Panc1 (cell line): ENCODE data around the gene TUFM. TPM values are rescaled to one million over a fixed set of nuclear protein-coding genes. Genes with fewer than 3 reads are reported as not detected.
"Not testable (repeated sequence)": the region's sequence is repeated elsewhere in the genome, so short reads cannot be mapped to it uniquely, and the experiment has no call there.

Source experiments
- ATAC-seq: fragments of 200-7000 bp; cut with Tn5 transposase; 2 replicates; pipeline ENCODE4 v1.9.1; 2020; ENCODE audit warnings: mild to moderate bottlenecking, moderate library complexity
- BruUV-seq: library from RNA; stranded (reverse); fragments of 400-500 nt; replicated peaks from 2 replicates; lab custom pipeline; 2021; lab: Mats Ljungman, UMichigan
- CTCF ChIA-PET: fragments of 300-600 bp; sonication (Branson Sonifier 250); formaldehyde crosslinking; loops from one replicate; lab custom pipeline; 2022; ENCODE audit warnings: antibody characterized with exemption; lab: Charles Lee
- POLR2A ChIA-PET: fragments of 300-600 bp; sonication (Branson Sonifier 250); formaldehyde crosslinking; loops from one replicate; lab custom pipeline; 2022; ENCODE audit warnings: antibody characterized with exemption; lab: Charles Lee
- DNase-seq: peaks from one replicate; pipeline ENCODE4 v3.0.0-alpha.2; 2010; ENCODE audit warnings: low read depth, low spot score
- H3K27ac ChIP-seq: 2 replicates; pipeline ENCODE4 v1.5.1; 2011; ENCODE audit warnings: mild to moderate bottlenecking, low read length, inconsistent platforms
- H3K27me3 ChIP-seq: fragments of 200-500 bp; sonication (Bioruptor generic); 2 replicates; pipeline ENCODE4 v1.6.0; 2014; ENCODE audit warnings: low read length, inconsistent platforms; ENCODE audit not compliant: control insufficient read depth, insufficient read depth
- H3K36me3 ChIP-seq: fragments of 200-500 bp; sonication (Bioruptor generic); 2 replicates; pipeline ENCODE4 v1.5.1; 2014; ENCODE audit warnings: inconsistent platforms, mild to moderate bottlenecking, low read length, moderate library complexity; ENCODE audit not compliant: control insufficient read depth, insufficient read depth
- H3K4me1 ChIP-seq: 2 replicates; pipeline ENCODE4 v1.5.1; 2011; ENCODE audit warnings: inconsistent platforms, mild to moderate bottlenecking, low read length, moderate library complexity; ENCODE audit not compliant: control insufficient read depth, insufficient read depth
- H3K4me3 ChIP-seq, 2 experiments: 2 replicates each; pipeline ENCODE4 v1.5.1; 2011 to 2012; ENCODE audit warnings: low read depth in 2 of 2, low read length in 2 of 2, mild to moderate bottlenecking in 2 of 2, inconsistent platforms in 1 of 2, moderate library complexity in 1 of 2
- H3K9me3 ChIP-seq: fragments of 200-500 bp; sonication (Bioruptor generic); 2 replicates; pipeline ENCODE4 v1.5.1; 2014; ENCODE audit warnings: low read depth, mild to moderate bottlenecking, inconsistent platforms, low read length, moderate library complexity; ENCODE audit not compliant: control insufficient read depth, insufficient read depth
- CTCF ChIP-seq: fragments of 450-650 bp; IDR thresholded peaks from 2 replicates; pipeline ENCODE4 v1.5.1; 2017; ENCODE audit warnings: mild to moderate bottlenecking
- POLR2AphosphoS5 ChIP-seq: IDR thresholded peaks from 2 replicates; pipeline ENCODE4 v1.6.1; 2012; ENCODE audit warnings: mild to moderate bottlenecking, low read depth, low read length, moderate library complexity
- REST ChIP-seq, 2 experiments: IDR thresholded peaks; 2 replicates each; pipeline ENCODE4 v1.6.1; 2011 to 2012; ENCODE audit warnings: low read depth in 2 of 2, control low read depth in 1 of 2, low read length in 1 of 2, mild to moderate bottlenecking in 1 of 2, moderate library complexity in 1 of 2; ENCODE audit not compliant: insufficient read depth in 1 of 2
- SIN3A ChIP-seq: IDR thresholded peaks from 2 replicates; pipeline ENCODE4 v1.6.1; 2012; ENCODE audit warnings: low read depth, mild to moderate bottlenecking, low read length, moderate library complexity, borderline replicate concordance; ENCODE audit not compliant: insufficient read depth
- TCF7L2 ChIP-seq: IDR thresholded peaks from 2 replicates; pipeline ENCODE4 v1.6.1; 2011; ENCODE audit warnings: mild to moderate bottlenecking, low read depth, low read length, inconsistent platforms
- in situ Hi-C: cut with HindIII; loops from 2 replicates; pipeline ENCODE4 v1.10.0; 2016; ENCODE audit warnings: low sequenced_read_pairs, low pct_unique_long_range_greater_than_20kb
- intact Hi-C: fragments of 100-400 bp; cut with micrococcal nuclease; formaldehyde crosslinking; loops from one replicate; pipeline ENCODE4 v1.10.0; 2022; ENCODE audit not compliant: unreplicated experiment
- total RNA-seq: library from RNA; stranded (reverse); gene quantifications from one replicate; pipeline ENCODE4 v1.2.1, GENCODE V29; 2021; ENCODE audit not compliant: unreplicated experiment

TUFM gene
- total RNA-seq, 1 experiment from 2014 or later: 231 TPM

GRCh38 chr16:28893291-28893690 lies 47.1 kb upstream of the TUFM start:
- no peaks in the 10 kb centered on the region for H3K36me3 ChIP-seq
- no peaks in the 10 kb centered on the region for H3K9me3 ChIP-seq
- CTCF ChIA-PET: no interaction called here
- intact Hi-C loops (no loop called here), in situ Hi-C loops (no loop called here)
- TF ChIP-seq SIN3A (no peak), REST (IDR thresholded peaks at IDR 0.05; ENCODE audit: insufficient read depth in 1 of 2, low read depth in 2 of 2, low read length in 1 of 2) (no peak)
- no peaks in the 10 kb centered on the region for H3K4me1 ChIP-seq
- no TSS peak for BruUV-seq
- no peak overlapping the region for H3K4me3 ChIP-seq
- POLR2A ChIA-PET: interaction anchor here (0.7 kb wide), 1 partner anchor 18 kb away, joined by 10 read pairs; no protein-coding TSS in a partner anchor
- ATAC-seq (no peak), DNase-seq (no peak)
- no peaks in the 10 kb centered on the region for H3K27me3 ChIP-seq
- no peak overlapping the region for H3K27ac ChIP-seq

DNA sequence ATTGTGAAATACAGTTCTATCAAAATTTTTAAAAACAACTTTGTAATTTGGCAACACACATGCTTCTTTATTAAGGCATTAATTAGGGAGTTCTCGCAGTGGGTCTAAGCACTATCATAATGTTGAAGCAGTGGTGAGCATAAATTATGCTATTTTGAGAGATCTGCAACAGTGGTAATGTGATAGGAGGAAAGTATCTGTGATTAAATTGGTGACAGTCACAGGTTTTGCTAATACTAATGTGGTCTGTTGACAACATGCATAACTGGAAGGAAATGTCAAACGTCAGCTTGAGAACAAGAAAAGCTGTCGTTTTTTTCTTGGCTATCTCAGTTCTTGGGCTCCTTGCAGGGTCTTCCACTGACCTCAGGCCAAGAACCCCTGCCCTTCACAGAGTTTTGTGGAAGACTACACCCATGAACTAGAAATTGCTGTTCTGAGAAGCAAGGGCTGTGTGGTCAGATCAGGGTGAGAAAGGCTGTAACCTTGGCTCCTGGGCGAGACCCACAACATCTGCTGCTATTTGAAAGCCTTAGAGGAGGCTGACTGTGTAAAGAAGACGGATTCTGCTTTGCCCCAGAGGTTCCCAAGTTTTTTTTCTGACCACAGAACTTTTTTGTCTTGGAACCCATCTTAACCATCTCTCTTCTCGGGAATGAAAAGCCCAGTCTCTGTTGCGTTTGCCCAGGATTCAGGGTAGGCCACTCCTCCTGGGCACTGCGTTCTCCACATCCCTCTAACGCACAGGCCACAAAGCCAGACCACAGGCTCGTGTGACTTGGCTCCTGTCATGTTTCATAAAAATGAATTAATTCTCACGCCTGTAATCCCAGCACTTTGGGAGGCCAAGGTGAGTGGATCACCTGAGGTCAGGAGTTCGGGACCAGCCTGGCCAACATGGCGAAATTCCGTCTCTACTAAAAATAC lies 46.1 kb upstream of the TUFM start:
- ChIA-PET CTCF (interaction anchor here (0.6 kb wide), 1 partner anchor 46 kb away, joined by 3 read pairs; the partner anchor contains the start of gene TUFM), POLR2A (interaction anchor here (0.7 kb wide), 1 partner anchor 8 kb away, joined by 7 read pairs; no protein-coding TSS in a partner anchor)
- ATAC-seq (no peak), DNase-seq (no peak)
- TF ChIP-seq SIN3A (no peak), CTCF (no peak), POLR2AphosphoS5 (no peak), REST (IDR thresholded peaks at IDR 0.05; ENCODE audit: insufficient read depth in 1 of 2, low read depth in 2 of 2, low read length in 1 of 2) (no peak), TCF7L2 (no peak)
- Histone ChIP-seq H3K9me3 (no peaks in the 10 kb centered on the region), H3K36me3 (no peaks in the 10 kb centered on the region), H3K27me3 (no peaks in the 10 kb centered on the region), H3K4me3 (no peak overlapping the region), H3K27ac (no peak overlapping the region), H3K4me1 (no peaks in the 10 kb centered on the region)
- in situ Hi-C loops (no loop called here), intact Hi-C loops (no loop called here)
- no TSS peak for BruUV-seq

DNA sequence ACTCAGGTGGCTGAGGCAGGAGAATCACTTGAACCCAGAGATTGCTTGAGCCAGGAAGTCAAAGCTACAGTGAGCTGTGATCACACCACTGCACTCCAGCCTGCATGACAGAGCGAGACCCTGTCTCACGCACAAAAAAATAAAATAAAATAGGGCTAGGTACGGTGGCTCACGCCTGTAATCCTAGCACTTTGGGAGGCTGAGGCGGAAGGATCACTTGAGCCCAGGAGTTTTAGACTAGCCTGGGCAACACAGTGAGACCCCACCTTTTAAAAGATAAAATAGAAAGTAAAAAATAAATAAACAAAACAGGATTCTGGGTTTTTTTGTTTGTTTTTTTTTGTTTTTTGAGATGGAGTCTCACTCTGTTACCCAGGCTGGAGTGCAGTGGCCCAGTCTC lies 44.2 kb upstream of the TUFM start:
- in situ Hi-C loops, H3K4me3 ChIP-seq, POLR2A ChIA-PET, DNase-seq, H3K36me3 ChIP-seq, H3K27ac ChIP-seq, ATAC-seq, BruUV-seq, CTCF ChIA-PET, H3K9me3 ChIP-seq, H3K27me3 ChIP-seq, H3K4me1 ChIP-seq, intact Hi-C loops: not testable (repeated sequence)
